Neural cell (in vitro differentiated cells): ENCODE data around the gene DPYSL4.

Source experiments
- EP300 ChIP-seq: fragments of 450-650 bp; conservative IDR thresholded peaks from 2 replicates; pipeline ENCODE4 v1.6.1; 2014; ENCODE audit warnings: antibody characterized with exemption, mild to moderate bottlenecking, moderate library complexity; ENCODE audit not compliant: poor library complexity, severe bottlenecking
- EZH2 ChIP-seq: fragments of 200-600, 300-800 bp; shearing (Covaris generic), sonication (generic); IDR thresholded peaks from 2 replicates; pipeline ENCODE4 v1.6.1; 2014; ENCODE audit warnings: antibody characterized with exemption, low read length, borderline replicate concordance, mild to moderate bottlenecking; ENCODE audit not compliant: insufficient read depth, poor library complexity, severe bottlenecking
- MXI1 ChIP-seq: fragments of 450-650 bp; conservative IDR thresholded peaks from 2 replicates; pipeline ENCODE4 v1.6.1; 2014; ENCODE audit warnings: antibody characterized with exemption, mild to moderate bottlenecking; ENCODE audit not compliant: poor library complexity, severe bottlenecking
- POLR2AphosphoS5 ChIP-seq: IDR thresholded peaks from 2 replicates; pipeline ENCODE4 v1.6.1; 2012
- RAD21 ChIP-seq: fragments of 450-650 bp; conservative IDR thresholded peaks from 2 replicates; pipeline ENCODE4 v1.6.1; 2014; ENCODE audit warnings: antibody characterized with exemption, mild to moderate bottlenecking, moderate library complexity
- TF ChIP-seq, protein P1 (sequence below): IDR thresholded peaks from 2 replicates; pipeline ENCODE4 v1.6.1; 2012; ENCODE audit warnings: borderline replicate concordance
- TF ChIP-seq, protein P2 (sequence below): fragments of 450-650 bp; IDR thresholded peaks from 2 replicates; pipeline ENCODE4 v1.5.1; 2014; ENCODE audit warnings: antibody characterized with exemption, mild to moderate bottlenecking, moderate library complexity; ENCODE audit not compliant: poor library complexity, severe bottlenecking

DNA sequence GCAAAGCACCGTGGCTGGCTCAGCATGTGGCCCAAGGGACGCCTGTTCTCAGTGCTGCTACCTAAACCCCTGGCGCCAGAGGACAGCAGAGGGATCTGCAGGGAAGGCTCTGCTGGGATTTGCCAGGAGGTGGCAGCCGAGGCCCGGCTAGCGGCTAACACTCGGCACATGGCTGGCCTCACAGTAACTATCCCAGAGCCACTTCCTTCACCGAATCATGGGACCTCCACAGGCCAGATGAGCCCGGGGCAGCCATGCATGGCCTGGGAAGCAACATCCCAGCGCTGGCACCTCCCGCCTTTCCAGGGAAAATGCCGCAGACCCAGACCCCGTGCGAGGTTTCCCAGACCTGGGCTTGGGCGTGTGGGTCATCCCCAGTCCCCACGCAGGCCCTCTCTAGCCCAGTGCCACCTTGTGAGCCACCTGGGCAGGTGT lies 36.4 kb downstream of the DPYSL4 start:
- TF ChIP-seq EZH2 = no peak
- TF ChIP-seq, protein P1, sequence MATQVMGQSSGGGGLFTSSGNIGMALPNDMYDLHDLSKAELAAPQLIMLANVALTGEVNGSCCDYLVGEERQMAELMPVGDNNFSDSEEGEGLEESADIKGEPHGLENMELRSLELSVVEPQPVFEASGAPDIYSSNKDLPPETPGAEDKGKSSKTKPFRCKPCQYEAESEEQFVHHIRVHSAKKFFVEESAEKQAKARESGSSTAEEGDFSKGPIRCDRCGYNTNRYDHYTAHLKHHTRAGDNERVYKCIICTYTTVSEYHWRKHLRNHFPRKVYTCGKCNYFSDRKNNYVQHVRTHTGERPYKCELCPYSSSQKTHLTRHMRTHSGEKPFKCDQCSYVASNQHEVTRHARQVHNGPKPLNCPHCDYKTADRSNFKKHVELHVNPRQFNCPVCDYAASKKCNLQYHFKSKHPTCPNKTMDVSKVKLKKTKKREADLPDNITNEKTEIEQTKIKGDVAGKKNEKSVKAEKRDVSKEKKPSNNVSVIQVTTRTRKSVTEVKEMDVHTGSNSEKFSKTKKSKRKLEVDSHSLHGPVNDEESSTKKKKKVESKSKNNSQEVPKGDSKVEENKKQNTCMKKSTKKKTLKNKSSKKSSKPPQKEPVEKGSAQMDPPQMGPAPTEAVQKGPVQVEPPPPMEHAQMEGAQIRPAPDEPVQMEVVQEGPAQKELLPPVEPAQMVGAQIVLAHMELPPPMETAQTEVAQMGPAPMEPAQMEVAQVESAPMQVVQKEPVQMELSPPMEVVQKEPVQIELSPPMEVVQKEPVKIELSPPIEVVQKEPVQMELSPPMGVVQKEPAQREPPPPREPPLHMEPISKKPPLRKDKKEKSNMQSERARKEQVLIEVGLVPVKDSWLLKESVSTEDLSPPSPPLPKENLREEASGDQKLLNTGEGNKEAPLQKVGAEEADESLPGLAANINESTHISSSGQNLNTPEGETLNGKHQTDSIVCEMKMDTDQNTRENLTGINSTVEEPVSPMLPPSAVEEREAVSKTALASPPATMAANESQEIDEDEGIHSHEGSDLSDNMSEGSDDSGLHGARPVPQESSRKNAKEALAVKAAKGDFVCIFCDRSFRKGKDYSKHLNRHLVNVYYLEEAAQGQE = no peak
- TF ChIP-seq POLR2AphosphoS5 = no peak
- TF ChIP-seq, protein P2, sequence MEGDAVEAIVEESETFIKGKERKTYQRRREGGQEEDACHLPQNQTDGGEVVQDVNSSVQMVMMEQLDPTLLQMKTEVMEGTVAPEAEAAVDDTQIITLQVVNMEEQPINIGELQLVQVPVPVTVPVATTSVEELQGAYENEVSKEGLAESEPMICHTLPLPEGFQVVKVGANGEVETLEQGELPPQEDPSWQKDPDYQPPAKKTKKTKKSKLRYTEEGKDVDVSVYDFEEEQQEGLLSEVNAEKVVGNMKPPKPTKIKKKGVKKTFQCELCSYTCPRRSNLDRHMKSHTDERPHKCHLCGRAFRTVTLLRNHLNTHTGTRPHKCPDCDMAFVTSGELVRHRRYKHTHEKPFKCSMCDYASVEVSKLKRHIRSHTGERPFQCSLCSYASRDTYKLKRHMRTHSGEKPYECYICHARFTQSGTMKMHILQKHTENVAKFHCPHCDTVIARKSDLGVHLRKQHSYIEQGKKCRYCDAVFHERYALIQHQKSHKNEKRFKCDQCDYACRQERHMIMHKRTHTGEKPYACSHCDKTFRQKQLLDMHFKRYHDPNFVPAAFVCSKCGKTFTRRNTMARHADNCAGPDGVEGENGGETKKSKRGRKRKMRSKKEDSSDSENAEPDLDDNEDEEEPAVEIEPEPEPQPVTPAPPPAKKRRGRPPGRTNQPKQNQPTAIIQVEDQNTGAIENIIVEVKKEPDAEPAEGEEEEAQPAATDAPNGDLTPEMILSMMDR = peak; percentile 96
- no peak for TF ChIP-seq EP300
- peak; percentile 57 for TF ChIP-seq MXI1
- peak; percentile 95 for TF ChIP-seq RAD21
